ENCODE measurements around the gene HK2. TPM values are rescaled to one million over a fixed set of nuclear protein-coding genes. Genes with fewer than 3 reads are reported as not detected.
"Not testable (repeated sequence)": the region's sequence is repeated elsewhere in the genome, so short reads cannot be mapped to it uniquely, and the experiment has no call there.

HK2 gene
- total RNA-seq, 4 donors from 2014 or later, result 9.3 to 24.4 (median 15.1) TPM

DNA sequence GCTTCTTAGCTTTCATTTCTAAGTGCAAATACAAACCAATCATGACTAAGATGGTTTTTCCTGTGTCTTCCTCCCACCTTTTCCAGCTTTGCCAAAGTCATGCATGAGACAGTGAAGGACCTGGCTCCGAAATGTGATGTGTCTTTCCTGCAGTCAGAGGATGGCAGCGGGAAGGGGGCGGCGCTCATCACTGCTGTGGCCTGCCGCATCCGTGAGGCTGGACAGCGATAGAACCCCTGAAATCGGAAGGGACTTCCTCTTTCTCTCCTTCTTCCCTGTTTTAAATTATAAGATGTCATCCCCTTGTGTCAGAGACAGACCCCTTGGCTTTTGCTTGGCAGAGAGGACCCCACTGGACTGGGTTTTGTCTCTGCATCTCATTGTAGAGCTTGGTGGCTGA, 56.8 kb downstream of the HK2 start:
- Histone ChIP-seq H3K36me3 (peaks cover 43% of the 10 kb centered on the region), H3K9me3 (no peaks in the 10 kb centered on the region), H3K27me3 (no peaks in the 10 kb centered on the region), H3K27ac (no peak overlapping the region), H3K4me1 (no peaks in the 10 kb centered on the region), H3K4me3 (no peak overlapping the region)
- WGBS, result 96% methylated on average over 8 of the region's 8 CpGs
- DNase-seq (ENCODE audit: low spot score in 2 of 2), result no peak
- TF ChIP-seq POLR2A (IDR thresholded peaks at IDR 0.05), result no peak
- TF ChIP-seq, protein P1, sequence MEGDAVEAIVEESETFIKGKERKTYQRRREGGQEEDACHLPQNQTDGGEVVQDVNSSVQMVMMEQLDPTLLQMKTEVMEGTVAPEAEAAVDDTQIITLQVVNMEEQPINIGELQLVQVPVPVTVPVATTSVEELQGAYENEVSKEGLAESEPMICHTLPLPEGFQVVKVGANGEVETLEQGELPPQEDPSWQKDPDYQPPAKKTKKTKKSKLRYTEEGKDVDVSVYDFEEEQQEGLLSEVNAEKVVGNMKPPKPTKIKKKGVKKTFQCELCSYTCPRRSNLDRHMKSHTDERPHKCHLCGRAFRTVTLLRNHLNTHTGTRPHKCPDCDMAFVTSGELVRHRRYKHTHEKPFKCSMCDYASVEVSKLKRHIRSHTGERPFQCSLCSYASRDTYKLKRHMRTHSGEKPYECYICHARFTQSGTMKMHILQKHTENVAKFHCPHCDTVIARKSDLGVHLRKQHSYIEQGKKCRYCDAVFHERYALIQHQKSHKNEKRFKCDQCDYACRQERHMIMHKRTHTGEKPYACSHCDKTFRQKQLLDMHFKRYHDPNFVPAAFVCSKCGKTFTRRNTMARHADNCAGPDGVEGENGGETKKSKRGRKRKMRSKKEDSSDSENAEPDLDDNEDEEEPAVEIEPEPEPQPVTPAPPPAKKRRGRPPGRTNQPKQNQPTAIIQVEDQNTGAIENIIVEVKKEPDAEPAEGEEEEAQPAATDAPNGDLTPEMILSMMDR (IDR thresholded peaks at IDR 0.05), result no peak
- TF ChIP-seq EP300 (IDR thresholded peaks at IDR 0.05), result no peak
- no peak for TF ChIP-seq POLR2AphosphoS5 (IDR thresholded peaks at IDR 0.05)

DNA sequence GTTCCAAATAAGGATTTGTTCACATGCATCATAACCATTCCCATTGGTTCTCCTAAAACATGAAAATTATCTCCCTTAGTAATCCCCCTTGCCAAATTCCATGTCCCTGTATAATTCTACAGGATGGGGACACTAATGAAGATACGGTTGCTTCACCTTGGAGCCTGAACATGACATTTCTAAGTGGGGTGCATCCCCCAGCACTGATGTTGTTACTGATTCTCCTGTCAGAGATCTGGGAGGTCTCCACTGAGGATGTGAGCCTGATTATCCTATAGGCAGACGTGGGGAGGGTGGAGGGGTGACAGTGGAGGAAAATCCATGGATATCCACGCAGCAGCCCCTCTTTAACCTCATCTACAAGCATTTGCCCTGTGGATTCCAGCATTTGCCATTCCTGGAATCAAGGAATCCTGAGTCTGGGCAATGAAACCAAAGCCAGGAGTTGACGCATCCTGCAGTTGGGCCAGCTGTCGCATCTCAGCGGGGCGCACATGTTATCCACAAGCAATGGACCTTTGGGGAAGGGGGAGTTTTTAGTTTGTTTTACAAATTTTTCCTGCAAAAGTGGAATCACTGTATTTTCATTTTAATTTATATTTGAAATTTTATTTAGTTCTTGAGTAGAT, 57.3 kb downstream of the HK2 start:
- H3K9me3 ChIP-seq, result no peaks in the 10 kb centered on the region
- H3K27me3 ChIP-seq, result no peaks in the 10 kb centered on the region
- H3K27ac ChIP-seq, result no peak overlapping the region
- 93% methylated on average over 7 of the region's 7 CpGs for WGBS
- DNase-seq (ENCODE audit: low spot score in 2 of 2), result no peak
- TF ChIP-seq, protein P1 (IDR thresholded peaks at IDR 0.05), result no peak
- no peak for TF ChIP-seq POLR2AphosphoS5 (IDR thresholded peaks at IDR 0.05)
- no peak for TF ChIP-seq EP300 (IDR thresholded peaks at IDR 0.05)
- no peak for TF ChIP-seq POLR2A (IDR thresholded peaks at IDR 0.05)
- no peaks in the 10 kb centered on the region for H3K4me1 ChIP-seq
- peaks cover 39% of the 10 kb centered on the region for H3K36me3 ChIP-seq
- H3K4me3 ChIP-seq, result no peak overlapping the region

DNA sequence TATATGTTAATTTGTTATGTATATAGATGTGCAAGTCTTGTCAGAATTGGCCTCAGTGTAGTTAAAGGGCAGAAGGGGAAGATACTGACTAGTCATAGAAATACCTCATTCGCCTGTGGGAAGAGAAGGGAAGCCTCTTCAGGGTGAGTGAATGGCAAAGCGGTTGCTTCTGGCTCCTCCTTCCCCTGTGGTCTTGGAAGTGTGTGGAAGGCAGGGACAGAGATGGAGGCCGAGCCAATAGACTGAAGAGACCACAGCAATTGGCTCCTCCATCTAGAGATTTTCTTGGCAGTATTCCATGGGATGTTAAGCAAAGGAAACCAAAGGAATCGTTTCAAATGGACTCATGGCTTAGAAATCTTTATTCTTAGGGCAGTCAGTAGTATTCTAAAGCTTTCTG, 57.9 kb downstream of the HK2 start:
- not testable (repeated sequence) for DNase-seq (ENCODE audit: low spot score in 2 of 2); H3K27me3 ChIP-seq; H3K4me3 ChIP-seq; H3K4me1 ChIP-seq; H3K27ac ChIP-seq; H3K9me3 ChIP-seq
- H3K36me3 ChIP-seq, result peaks cover 34% of the 10 kb centered on the region
- WGBS, result 81% methylated on average over 4 of the region's 4 CpGs

DNA sequence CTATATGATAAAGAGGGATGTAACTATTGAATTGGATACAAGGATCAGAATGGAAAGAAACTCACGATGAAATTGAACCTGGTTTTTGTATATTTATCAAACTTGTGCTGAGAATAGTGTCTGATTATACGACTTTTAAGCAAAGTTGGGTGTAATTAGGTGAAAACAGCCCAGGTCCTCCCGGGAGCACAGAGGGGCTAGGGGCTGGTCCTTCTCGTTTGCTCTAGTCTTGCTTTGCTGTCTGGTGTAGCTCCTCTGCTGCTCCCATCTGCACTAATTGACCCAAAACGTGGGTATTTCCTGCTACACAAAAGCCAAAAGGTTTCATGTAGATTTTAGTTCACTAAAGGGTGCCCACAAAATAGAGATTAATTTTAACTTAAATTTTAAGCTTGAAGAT, 58.7 kb downstream of the HK2 start:
- H3K27me3 ChIP-seq, result no peaks in the 10 kb centered on the region
- DNase-seq (ENCODE audit: low spot score in 2 of 2), result no peak
- no peak overlapping the region for H3K27ac ChIP-seq
- peaks cover 28% of the 10 kb centered on the region for H3K36me3 ChIP-seq
- no peaks in the 10 kb centered on the region for H3K4me1 ChIP-seq
- TF ChIP-seq, protein P1 (IDR thresholded peaks at IDR 0.05), result no peak
- TF ChIP-seq POLR2A (IDR thresholded peaks at IDR 0.05) (no peak), POLR2AphosphoS5 (IDR thresholded peaks at IDR 0.05) (no peak)
- no peaks in the 10 kb centered on the region for H3K9me3 ChIP-seq
- no peak overlapping the region for H3K4me3 ChIP-seq
- 90% methylated on average over 5 of the region's 5 CpGs for WGBS

DNA sequence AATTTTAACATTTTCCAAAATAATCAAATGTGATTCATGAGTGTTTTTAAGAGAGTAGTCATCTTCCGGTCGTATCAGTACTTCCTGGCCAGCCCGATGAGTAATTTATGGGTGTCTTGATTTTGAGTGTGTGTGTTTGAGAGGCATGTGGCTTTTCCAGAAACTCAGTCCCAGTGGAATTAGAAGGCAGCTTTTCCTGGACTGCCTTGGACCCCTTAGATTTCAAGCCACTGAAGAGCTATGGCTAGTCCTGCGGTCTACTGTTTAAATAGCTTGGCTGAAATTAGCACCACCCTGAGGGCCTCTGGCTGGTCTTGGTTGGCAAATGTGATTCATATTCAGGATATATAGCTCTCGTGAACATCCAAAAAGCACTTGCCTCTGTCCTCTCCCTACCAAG, 59.4 kb downstream of the HK2 start:
- H3K36me3 ChIP-seq, result peaks cover 21% of the 10 kb centered on the region
- no peak for TF ChIP-seq POLR2A (IDR thresholded peaks at IDR 0.05)
- no peaks in the 10 kb centered on the region for H3K9me3 ChIP-seq
- no peaks in the 10 kb centered on the region for H3K4me1 ChIP-seq
- no peak overlapping the region for H3K4me3 ChIP-seq
- 75% methylated on average over 5 of the region's 5 CpGs for WGBS
- DNase-seq (ENCODE audit: low spot score in 2 of 2), result no peak
- H3K27ac ChIP-seq, result no peak overlapping the region
- H3K27me3 ChIP-seq, result no peaks in the 10 kb centered on the region

DNA sequence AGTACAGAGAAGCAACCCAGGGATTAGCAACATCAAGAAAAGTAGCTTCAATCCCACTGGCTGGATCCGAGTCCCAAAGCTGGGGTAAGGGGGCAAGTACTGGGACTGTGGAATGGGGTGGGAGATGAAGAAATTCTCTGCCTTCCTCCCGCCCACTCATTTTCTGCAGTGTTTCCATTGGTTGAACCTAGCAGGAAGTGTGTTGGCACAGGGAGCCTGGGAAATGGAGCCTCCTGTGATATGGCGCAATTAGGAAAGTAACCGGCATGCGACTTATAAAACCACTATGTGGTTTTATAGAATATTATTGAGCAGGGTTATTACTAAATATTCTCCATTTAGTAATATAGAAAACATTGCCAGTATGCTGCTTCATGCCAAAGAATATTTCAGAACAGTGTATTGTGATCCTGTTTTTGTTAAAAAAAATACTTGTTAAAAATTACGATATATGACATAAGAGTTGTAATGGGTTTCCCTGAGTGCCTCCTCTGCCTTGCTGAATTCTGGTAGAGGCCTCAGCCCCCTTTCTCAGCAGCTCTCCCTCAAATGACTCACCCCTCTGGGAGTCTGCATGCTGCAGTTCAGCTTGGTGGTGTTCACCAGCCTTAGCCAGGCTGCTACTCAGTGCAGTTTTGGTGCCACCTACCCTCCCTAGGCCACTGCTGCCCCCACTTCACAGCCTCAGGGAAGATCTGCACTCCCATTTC, 60.5 kb downstream of the HK2 start:
- H3K4me3 ChIP-seq, result no peak overlapping the region
- TF ChIP-seq EP300 (IDR thresholded peaks at IDR 0.05) (no peak), POLR2AphosphoS5 (IDR thresholded peaks at IDR 0.05) (no peak), POLR2A (IDR thresholded peaks at IDR 0.05) (no peak)
- TF ChIP-seq, protein P1 (IDR thresholded peaks at IDR 0.05), result no peak
- 88% methylated on average over 6 of the region's 6 CpGs for WGBS
- no peaks in the 10 kb centered on the region for H3K4me1 ChIP-seq
- no peak overlapping the region for H3K27ac ChIP-seq
- H3K9me3 ChIP-seq, result no peaks in the 10 kb centered on the region
- peaks cover 13% of the 10 kb centered on the region for H3K36me3 ChIP-seq
- H3K27me3 ChIP-seq, result no peaks in the 10 kb centered on the region
- DNase-seq (ENCODE audit: low spot score in 2 of 2), result no peak
